Coronary artery (tissue), 2 donors: ENCODE results near the gene GPNMB.
A peak's percentile ranks its signal among the peaks of the same experiment; 100 is the strongest.

ENCODE experiments used
- DNase-seq: peaks from one replicate; pipeline ENCODE4 v3.0.0-alpha.2; 2017; ENCODE audit warnings: low spot score
- H3K27ac ChIP-seq, 2 donors: fragments of 200-600 bp; sonication (generic); one replicate each; pipeline ENCODE4 v1.5.1; 2016 to 2019
- H3K4me3 ChIP-seq: fragments of 200-600 bp; sonication (generic); 2 replicates; pipeline ENCODE4 v1.5.1; 2016; ENCODE audit warnings: mild to moderate bottlenecking, moderate library complexity
- CTCF ChIP-seq: fragments of 200-600 bp; sonication (generic); IDR thresholded peaks from one replicate; pipeline ENCODE4 v1.5.1; 2019; ENCODE audit warnings: antibody characterized with exemption

Gene GPNMB

GRCh38 chr7:23249486-23249885, 2.9 kb downstream of the GPNMB start:
- Histone ChIP-seq H3K4me3 (no peak overlapping the region), H3K27ac (no peak overlapping the region)
- DNase-seq, result no peak
- no peak for TF ChIP-seq CTCF

GRCh38 chr7:23254051-23254681, 7.6 kb downstream of the GPNMB start:
- no peak overlapping the region for H3K4me3 ChIP-seq
- no peak for TF ChIP-seq CTCF
- DNase-seq, result no peak
- H3K27ac ChIP-seq, result no peak overlapping the region

GRCh38 chr7:23256731-23257130, 10.2 kb downstream of the GPNMB start:
- no peak overlapping the region for H3K27ac ChIP-seq

GRCh38 chr7:23260371-23260770, 13.8 kb downstream of the GPNMB start:
- no peak for DNase-seq
- TF ChIP-seq CTCF, result no peak
- Histone ChIP-seq H3K4me3 (no peak overlapping the region), H3K27ac (no peak overlapping the region)

More at GRCh38 chr7:23256731-23257130, 10.2 kb downstream of the GPNMB start:
- DNase-seq, result no peak
- no peak overlapping the region for H3K4me3 ChIP-seq
- TF ChIP-seq CTCF, result no peak

GRCh38 chr7:23261843-23262452, 15.4 kb downstream of the GPNMB start:
- peak; percentile 69 for TF ChIP-seq CTCF
- H3K4me3 ChIP-seq, result no peak overlapping the region
- DNase-seq, result no peak

GRCh38 chr7:23264916-23265458, 18.4 kb downstream of the GPNMB start:
- no peak for TF ChIP-seq CTCF
- H3K27ac ChIP-seq, result no peak overlapping the region
- DNase-seq, result no peak
- H3K4me3 ChIP-seq, result no peak overlapping the region

More at GRCh38 chr7:23261843-23262452, 15.4 kb downstream of the GPNMB start:
- no peak overlapping the region for H3K27ac ChIP-seq

- no peak for DNase-seq
- no peak overlapping the region for H3K4me3 ChIP-seq
- no peak for TF ChIP-seq CTCF
- no peak overlapping the region for H3K27ac ChIP-seq
Observed at GRCh38 chr7:23266918-23267317, 20.3 kb downstream of the GPNMB start.
